Ishikawa (cell line): ENCODE measurements around the gene PTCHD1.

Experiments
- EGR1 ChIP-seq: IDR thresholded peaks from 2 replicates; pipeline ENCODE4 v1.6.1; 2012
- EP300 ChIP-seq: IDR thresholded peaks from 2 replicates; pipeline ENCODE4 v1.6.1; 2012; ENCODE audit warnings: borderline replicate concordance
- FOXM1 ChIP-seq: IDR thresholded peaks from 2 replicates; pipeline ENCODE4 v1.6.1; 2012; ENCODE audit warnings: low read depth, borderline replicate concordance
- NFIC ChIP-seq: IDR thresholded peaks from 2 replicates; pipeline ENCODE4 v1.6.1; 2012
- RAD21 ChIP-seq: IDR thresholded peaks from 2 replicates; pipeline ENCODE4 v1.6.1; 2012; ENCODE audit warnings: low read depth
- TAF1 ChIP-seq: IDR thresholded peaks from 2 replicates; pipeline ENCODE4 v1.6.1; 2012; ENCODE audit warnings: low read depth, mild to moderate bottlenecking
- TCF12 ChIP-seq: IDR thresholded peaks from 2 replicates; pipeline ENCODE4 v1.6.1; 2012; ENCODE audit warnings: low read depth
- TEAD4 ChIP-seq: IDR thresholded peaks from 2 replicates; pipeline ENCODE4 v1.6.1; 2012
- YY1 ChIP-seq: IDR thresholded peaks from 2 replicates; pipeline ENCODE4 v1.6.1; 2012; ENCODE audit warnings: low read depth
- ZBTB7A ChIP-seq: IDR thresholded peaks from 2 replicates; pipeline ENCODE4 v1.6.1; 2012; ENCODE audit warnings: low read depth
- TF ChIP-seq, protein P1 (sequence below): IDR thresholded peaks from 2 replicates; pipeline ENCODE4 v1.6.1; 2012
- TF ChIP-seq, protein P2 (sequence below): IDR thresholded peaks from 2 replicates; pipeline ENCODE4 v1.6.1; 2012
- TF ChIP-seq, protein P3 (sequence below): IDR thresholded peaks from 2 replicates; pipeline ENCODE4 v1.6.1; 2012; ENCODE audit warnings: low read depth, mild to moderate bottlenecking

DNA sequence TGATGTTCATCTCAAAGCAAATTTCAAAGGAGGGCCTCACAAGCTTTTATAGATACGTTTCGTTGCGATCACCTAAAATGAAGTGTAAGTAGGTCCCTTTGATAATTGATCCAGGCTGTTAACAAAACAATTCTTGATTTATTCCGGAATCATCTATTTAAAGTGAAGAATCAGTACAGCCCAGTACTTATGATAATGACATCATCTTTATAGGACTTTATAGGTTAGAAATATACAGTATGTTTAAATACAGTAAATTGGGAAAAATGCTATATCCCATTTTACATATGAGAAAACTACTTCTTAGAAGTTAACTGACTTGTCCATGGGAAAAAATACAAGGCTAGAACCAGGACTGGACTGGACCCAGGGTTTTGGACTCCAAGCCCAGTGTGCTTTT is 3.7 kb downstream of the PTCHD1 start:
- TF ChIP-seq TEAD4 (no peak), YY1 (no peak), ZBTB7A (no peak), RAD21 (no peak), EGR1 (no peak), TAF1 (no peak), FOXM1 (no peak), TCF12 (no peak), EP300 (no peak), NFIC (no peak)
- TF ChIP-seq, protein P1, sequence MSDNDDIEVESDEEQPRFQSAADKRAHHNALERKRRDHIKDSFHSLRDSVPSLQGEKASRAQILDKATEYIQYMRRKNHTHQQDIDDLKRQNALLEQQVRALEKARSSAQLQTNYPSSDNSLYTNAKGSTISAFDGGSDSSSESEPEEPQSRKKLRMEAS, result no peak
- TF ChIP-seq, protein P2, sequence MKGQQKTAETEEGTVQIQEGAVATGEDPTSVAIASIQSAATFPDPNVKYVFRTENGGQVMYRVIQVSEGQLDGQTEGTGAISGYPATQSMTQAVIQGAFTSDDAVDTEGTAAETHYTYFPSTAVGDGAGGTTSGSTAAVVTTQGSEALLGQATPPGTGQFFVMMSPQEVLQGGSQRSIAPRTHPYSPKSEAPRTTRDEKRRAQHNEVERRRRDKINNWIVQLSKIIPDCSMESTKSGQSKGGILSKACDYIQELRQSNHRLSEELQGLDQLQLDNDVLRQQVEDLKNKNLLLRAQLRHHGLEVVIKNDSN, result no peak
- TF ChIP-seq, protein P3, sequence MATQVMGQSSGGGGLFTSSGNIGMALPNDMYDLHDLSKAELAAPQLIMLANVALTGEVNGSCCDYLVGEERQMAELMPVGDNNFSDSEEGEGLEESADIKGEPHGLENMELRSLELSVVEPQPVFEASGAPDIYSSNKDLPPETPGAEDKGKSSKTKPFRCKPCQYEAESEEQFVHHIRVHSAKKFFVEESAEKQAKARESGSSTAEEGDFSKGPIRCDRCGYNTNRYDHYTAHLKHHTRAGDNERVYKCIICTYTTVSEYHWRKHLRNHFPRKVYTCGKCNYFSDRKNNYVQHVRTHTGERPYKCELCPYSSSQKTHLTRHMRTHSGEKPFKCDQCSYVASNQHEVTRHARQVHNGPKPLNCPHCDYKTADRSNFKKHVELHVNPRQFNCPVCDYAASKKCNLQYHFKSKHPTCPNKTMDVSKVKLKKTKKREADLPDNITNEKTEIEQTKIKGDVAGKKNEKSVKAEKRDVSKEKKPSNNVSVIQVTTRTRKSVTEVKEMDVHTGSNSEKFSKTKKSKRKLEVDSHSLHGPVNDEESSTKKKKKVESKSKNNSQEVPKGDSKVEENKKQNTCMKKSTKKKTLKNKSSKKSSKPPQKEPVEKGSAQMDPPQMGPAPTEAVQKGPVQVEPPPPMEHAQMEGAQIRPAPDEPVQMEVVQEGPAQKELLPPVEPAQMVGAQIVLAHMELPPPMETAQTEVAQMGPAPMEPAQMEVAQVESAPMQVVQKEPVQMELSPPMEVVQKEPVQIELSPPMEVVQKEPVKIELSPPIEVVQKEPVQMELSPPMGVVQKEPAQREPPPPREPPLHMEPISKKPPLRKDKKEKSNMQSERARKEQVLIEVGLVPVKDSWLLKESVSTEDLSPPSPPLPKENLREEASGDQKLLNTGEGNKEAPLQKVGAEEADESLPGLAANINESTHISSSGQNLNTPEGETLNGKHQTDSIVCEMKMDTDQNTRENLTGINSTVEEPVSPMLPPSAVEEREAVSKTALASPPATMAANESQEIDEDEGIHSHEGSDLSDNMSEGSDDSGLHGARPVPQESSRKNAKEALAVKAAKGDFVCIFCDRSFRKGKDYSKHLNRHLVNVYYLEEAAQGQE, result no peak
